ENCODE data around the gene STARD10. TPM values are rescaled to one million over a fixed set of nuclear protein-coding genes. Genes with fewer than 3 reads are reported as not detected.

STARD10 gene
- total and polyA plus RNA-seq, 4 donors, result 70.5 to 328 (median 232) TPM

DNA sequence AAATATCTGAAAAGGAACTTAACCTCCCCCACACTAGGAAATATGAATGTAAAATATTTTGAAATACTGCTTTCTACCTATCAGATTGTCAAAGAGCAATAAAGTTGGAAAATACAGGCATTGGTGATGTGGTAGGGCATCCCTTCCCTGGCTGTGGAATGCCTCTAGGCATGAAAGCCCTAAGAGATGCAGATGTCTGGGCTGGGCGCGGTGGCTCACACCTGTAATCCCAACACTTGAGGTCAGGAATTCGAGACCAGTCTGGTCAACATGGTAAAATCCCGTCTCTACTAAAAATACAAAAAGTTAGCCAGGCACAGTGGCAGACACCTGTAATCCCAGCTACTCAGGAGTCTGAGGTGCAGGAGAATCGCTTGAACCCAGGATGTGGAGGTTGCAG, 63.6 kb downstream of the STARD10 start:
- Histone ChIP-seq H3K36me3 (ENCODE audit: control insufficient read depth in 4 of 4, insufficient read depth in 3 of 4, low read depth in 1 of 4, low read length in 3 of 4) (no peaks in the 10 kb centered on the region), H3K27ac (ENCODE audit: low read depth in 1 of 2, low read length in 2 of 2) (no peak overlapping the region), H3K9me3 (ENCODE audit: control insufficient read depth in 4 of 4, low read length in 3 of 4) (no peaks in the 10 kb centered on the region), H3K4me1 (ENCODE audit: control insufficient read depth in 4 of 4, insufficient read depth in 4 of 4, low read length in 3 of 4) (peaks cover 0 to 4% (median 0%) of the 10 kb centered on the region in 4 donors), H3K27me3 (ENCODE audit: control insufficient read depth in 4 of 4, insufficient read depth in 4 of 4, low read length in 3 of 4) (no peaks in the 10 kb centered on the region), H3K4me3 (ENCODE audit: low read depth in 1 of 3, low read length in 3 of 3) (no peak overlapping the region), H3K9ac (ENCODE audit: low read depth in 1 of 2, low read length in 2 of 2) (no peak overlapping the region)
- no peak for DNase-seq (ENCODE audit: low spot score)
- TF ChIP-seq FOXA1 (IDR thresholded peaks at IDR 0.05) (no peak), EGR1 (IDR thresholded peaks at IDR 0.05; ENCODE audit: low read depth in 2 of 2) (no peak), HNF4A (conservative IDR thresholded peaks at IDR 0.05) (no peak), FOXA2 (IDR thresholded peaks at IDR 0.05) (no peak), ATF3 (IDR thresholded peaks at IDR 0.05) (no peak), HNF4G (IDR thresholded peaks at IDR 0.05) (no peak), RAD21 (IDR thresholded peaks at IDR 0.05) (no peak), RXRA (IDR thresholded peaks at IDR 0.05) (no peak), REST (IDR thresholded peaks at IDR 0.05) (no peak), SP1 (IDR thresholded peaks at IDR 0.05) (no peak), NR2F2 (IDR thresholded peaks at IDR 0.05) (no peak)
- TF ChIP-seq, protein P1, sequence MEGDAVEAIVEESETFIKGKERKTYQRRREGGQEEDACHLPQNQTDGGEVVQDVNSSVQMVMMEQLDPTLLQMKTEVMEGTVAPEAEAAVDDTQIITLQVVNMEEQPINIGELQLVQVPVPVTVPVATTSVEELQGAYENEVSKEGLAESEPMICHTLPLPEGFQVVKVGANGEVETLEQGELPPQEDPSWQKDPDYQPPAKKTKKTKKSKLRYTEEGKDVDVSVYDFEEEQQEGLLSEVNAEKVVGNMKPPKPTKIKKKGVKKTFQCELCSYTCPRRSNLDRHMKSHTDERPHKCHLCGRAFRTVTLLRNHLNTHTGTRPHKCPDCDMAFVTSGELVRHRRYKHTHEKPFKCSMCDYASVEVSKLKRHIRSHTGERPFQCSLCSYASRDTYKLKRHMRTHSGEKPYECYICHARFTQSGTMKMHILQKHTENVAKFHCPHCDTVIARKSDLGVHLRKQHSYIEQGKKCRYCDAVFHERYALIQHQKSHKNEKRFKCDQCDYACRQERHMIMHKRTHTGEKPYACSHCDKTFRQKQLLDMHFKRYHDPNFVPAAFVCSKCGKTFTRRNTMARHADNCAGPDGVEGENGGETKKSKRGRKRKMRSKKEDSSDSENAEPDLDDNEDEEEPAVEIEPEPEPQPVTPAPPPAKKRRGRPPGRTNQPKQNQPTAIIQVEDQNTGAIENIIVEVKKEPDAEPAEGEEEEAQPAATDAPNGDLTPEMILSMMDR (IDR thresholded peaks at IDR 0.05; ENCODE audit: low read depth, low read length, missing input control), result no peak
- TF ChIP-seq, protein P2, sequence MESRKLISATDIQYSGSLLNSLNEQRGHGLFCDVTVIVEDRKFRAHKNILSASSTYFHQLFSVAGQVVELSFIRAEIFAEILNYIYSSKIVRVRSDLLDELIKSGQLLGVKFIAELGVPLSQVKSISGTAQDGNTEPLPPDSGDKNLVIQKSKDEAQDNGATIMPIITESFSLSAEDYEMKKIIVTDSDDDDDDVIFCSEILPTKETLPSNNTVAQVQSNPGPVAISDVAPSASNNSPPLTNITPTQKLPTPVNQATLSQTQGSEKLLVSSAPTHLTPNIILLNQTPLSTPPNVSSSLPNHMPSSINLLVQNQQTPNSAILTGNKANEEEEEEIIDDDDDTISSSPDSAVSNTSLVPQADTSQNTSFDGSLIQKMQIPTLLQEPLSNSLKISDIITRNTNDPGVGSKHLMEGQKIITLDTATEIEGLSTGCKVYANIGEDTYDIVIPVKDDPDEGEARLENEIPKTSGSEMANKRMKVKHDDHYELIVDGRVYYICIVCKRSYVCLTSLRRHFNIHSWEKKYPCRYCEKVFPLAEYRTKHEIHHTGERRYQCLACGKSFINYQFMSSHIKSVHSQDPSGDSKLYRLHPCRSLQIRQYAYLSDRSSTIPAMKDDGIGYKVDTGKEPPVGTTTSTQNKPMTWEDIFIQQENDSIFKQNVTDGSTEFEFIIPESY (IDR thresholded peaks at IDR 0.05), result no peak
- 95% methylated on average over 5 of the region's 5 CpGs for WGBS

DNA sequence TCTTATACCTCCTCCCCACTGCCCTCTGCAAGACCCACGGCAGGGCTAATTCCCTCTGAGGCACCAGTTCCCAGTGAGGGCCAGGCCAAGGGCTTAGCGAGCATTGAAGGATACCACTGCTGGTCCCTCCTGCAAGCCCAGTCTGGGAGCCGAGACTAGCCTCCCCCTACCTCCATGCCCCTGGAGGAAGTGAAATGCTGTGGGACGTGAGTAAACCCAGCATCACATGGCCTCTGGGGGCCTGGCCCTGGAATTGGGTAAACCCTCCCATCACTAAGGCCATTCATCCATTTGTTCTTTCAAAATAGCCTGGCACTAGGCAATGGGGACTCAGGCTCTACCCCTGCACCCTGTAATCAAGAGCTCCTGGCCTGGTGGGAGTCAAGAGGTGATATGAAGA, 66.3 kb downstream of the STARD10 start:
- no peaks in the 10 kb centered on the region for H3K36me3 ChIP-seq (ENCODE audit: control insufficient read depth in 4 of 4, insufficient read depth in 3 of 4, low read depth in 1 of 4, low read length in 3 of 4)
- H3K4me3 ChIP-seq (ENCODE audit: low read depth in 1 of 3, low read length in 3 of 3), result no peak overlapping the region
- no peaks in the 10 kb centered on the region for H3K27me3 ChIP-seq (ENCODE audit: control insufficient read depth in 4 of 4, insufficient read depth in 4 of 4, low read length in 3 of 4)
- no peak for DNase-seq (ENCODE audit: low spot score)
- H3K4me1 ChIP-seq (ENCODE audit: control insufficient read depth in 4 of 4, insufficient read depth in 4 of 4, low read length in 3 of 4), result peaks cover 2 to 28% (median 18%) of the 10 kb centered on the region in 4 donors
- no peak overlapping the region for H3K9ac ChIP-seq (ENCODE audit: low read depth in 1 of 2, low read length in 2 of 2)
- no peaks in the 10 kb centered on the region for H3K9me3 ChIP-seq (ENCODE audit: control insufficient read depth in 4 of 4, low read length in 3 of 4)
- no peak overlapping the region for H3K27ac ChIP-seq (ENCODE audit: low read depth in 1 of 2, low read length in 2 of 2)
- 70% methylated on average over 4 of the region's 4 CpGs for WGBS
- TF ChIP-seq FOXA1 (IDR thresholded peaks at IDR 0.05) (no peak), ATF3 (IDR thresholded peaks at IDR 0.05) (no peak), REST (IDR thresholded peaks at IDR 0.05) (no peak), EGR1 (IDR thresholded peaks at IDR 0.05; ENCODE audit: low read depth in 2 of 2) (no peak), HNF4G (IDR thresholded peaks at IDR 0.05) (no peak), RAD21 (IDR thresholded peaks at IDR 0.05) (no peak), YY1 (IDR thresholded peaks at IDR 0.05) (no peak), FOXA2 (IDR thresholded peaks at IDR 0.05) (no peak), JUND (IDR thresholded peaks at IDR 0.05) (no peak)
- TF ChIP-seq, protein P1 (IDR thresholded peaks at IDR 0.05; ENCODE audit: low read depth, low read length, missing input control), result no peak
- TF ChIP-seq, protein P2 (IDR thresholded peaks at IDR 0.05), result no peak
